ENCODE data around the gene GIPR.

- TF ChIP-seq CTCF (IDR thresholded peaks at IDR 0.05 in 4 of 5, conservative IDR thresholded peaks at IDR 0.05 in 1 of 5) (no peak), POLR2A (IDR thresholded peaks at IDR 0.05) (peak; percentile 72 to 81)
Observed at GRCh38 chr19:45692187-45693105, 24.4 kb downstream of the GIPR start, which contains the start of gene QPCTL.

Measured in gastrocnemius medialis (tissue), 4 donors.